WTC11 (cell line): ENCODE data around the gene SIAH3.

Experiments
- TF ChIP-seq, protein P1 (sequence below): fragments of 200-600 bp; IDR thresholded peaks from 2 replicates; pipeline ENCODE4 v1.8.0; 2022; ENCODE audit warnings: antibody characterized with exemption
- TF ChIP-seq, protein P2 (sequence below): sonication (generic); formaldehyde crosslinking; IDR thresholded peaks from 2 replicates; pipeline ENCODE4 v1.8.1; 2023; ENCODE audit warnings: mild to moderate bottlenecking, moderate library complexity, missing genetic modification reagents

DNA sequence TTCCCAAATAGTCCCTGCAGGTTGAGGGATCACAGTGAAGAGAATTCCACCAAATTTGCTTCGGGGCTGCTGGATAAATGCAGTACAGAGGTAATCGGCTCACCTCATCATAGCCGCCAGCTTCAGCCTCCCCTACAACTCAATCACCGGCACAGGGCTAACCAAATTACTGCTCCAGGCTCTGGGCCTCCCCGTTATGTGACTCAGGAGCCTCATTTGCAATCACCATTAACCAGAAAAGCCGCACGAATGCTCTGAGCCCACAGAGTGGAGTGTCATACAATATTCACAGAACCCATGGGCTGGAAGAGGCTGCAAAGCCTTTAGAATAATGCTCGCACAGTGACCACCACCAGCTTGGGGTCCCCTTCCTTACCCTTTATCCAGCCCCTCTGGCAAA, 4.9 kb downstream of the SIAH3 start:
- TF ChIP-seq, protein P1, sequence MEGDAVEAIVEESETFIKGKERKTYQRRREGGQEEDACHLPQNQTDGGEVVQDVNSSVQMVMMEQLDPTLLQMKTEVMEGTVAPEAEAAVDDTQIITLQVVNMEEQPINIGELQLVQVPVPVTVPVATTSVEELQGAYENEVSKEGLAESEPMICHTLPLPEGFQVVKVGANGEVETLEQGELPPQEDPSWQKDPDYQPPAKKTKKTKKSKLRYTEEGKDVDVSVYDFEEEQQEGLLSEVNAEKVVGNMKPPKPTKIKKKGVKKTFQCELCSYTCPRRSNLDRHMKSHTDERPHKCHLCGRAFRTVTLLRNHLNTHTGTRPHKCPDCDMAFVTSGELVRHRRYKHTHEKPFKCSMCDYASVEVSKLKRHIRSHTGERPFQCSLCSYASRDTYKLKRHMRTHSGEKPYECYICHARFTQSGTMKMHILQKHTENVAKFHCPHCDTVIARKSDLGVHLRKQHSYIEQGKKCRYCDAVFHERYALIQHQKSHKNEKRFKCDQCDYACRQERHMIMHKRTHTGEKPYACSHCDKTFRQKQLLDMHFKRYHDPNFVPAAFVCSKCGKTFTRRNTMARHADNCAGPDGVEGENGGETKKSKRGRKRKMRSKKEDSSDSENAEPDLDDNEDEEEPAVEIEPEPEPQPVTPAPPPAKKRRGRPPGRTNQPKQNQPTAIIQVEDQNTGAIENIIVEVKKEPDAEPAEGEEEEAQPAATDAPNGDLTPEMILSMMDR, result no peak
- TF ChIP-seq, protein P2, sequence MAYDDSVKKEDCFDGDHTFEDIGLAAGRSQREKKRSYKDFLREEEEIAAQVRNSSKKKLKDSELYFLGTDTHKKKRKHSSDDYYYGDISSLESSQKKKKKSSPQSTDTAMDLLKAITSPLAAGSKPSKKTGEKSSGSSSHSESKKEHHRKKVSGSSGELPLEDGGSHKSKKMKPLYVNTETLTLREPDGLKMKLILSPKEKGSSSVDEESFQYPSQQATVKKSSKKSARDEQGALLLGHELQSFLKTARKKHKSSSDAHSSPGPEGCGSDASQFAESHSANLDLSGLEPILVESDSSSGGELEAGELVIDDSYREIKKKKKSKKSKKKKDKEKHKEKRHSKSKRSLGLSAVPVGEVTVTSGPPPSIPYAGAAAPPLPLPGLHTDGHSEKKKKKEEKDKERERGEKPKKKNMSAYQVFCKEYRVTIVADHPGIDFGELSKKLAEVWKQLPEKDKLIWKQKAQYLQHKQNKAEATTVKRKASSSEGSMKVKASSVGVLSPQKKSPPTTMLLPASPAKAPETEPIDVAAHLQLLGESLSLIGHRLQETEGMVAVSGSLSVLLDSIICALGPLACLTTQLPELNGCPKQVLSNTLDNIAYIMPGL, result no peak
